CD4-positive, alpha-beta T cell (primary cell): ENCODE data around the gene DNTTIP2. TPM values are rescaled to one million over a fixed set of nuclear protein-coding genes. Genes with fewer than 3 reads are reported as not detected.

ENCODE experiments used
- ATAC-seq: fragments of 200-7000 bp; cut with Tn5 transposase; one replicate; pipeline ENCODE4 v1.10.0; 2022; ENCODE audit warnings: mild to moderate bottlenecking; ENCODE audit not compliant: poor library complexity
- CTCF ChIA-PET: fragments of 350-600 bp; sonication (Branson Sonifier 250); formaldehyde crosslinking; loops from one replicate; lab custom pipeline; 2021; ENCODE audit warnings: antibody characterized with exemption, inconsistent platforms; lab: Charles Lee
- POLR2A ChIA-PET: fragments of 350-600 bp; sonication (Branson Sonifier 250); formaldehyde crosslinking; loops from one replicate; lab custom pipeline; 2021; ENCODE audit warnings: antibody characterized with exemption, inconsistent platforms; lab: Charles Lee
- DNase-seq, 14 experiments: peaks; one replicate each; pipeline ENCODE4 v3.0.0-alpha.2; 2013 to 2020; ENCODE audit warnings: mixed read lengths in 2 of 14
- H3K27ac ChIP-seq, 2 donors: one replicate each; pipeline versions ENCODE4 v1.5.1 to v1.7.0; 2013; ENCODE audit warnings: low read length in 2 of 2, low read depth in 1 of 2, mild to moderate bottlenecking in 1 of 2
- H3K27me3 ChIP-seq, 2 experiments: 1 replicate in 1 of 2; 2 replicates in 1 of 2; pipeline versions ENCODE4 v1.6.1 to v1.7.0; 2013; ENCODE audit warnings: low read length in 2 of 2, control low read depth in 1 of 2, mild to moderate bottlenecking in 1 of 2, moderate library complexity in 1 of 2; ENCODE audit not compliant: insufficient read depth in 2 of 2, control insufficient read depth in 1 of 2
- H3K36me3 ChIP-seq: one replicate; pipeline ENCODE4 v1.6.1; 2013; ENCODE audit warnings: low read length, control low read depth; ENCODE audit not compliant: insufficient read depth
- H3K4me1 ChIP-seq: one replicate; pipeline ENCODE4 v1.6.1; 2013; ENCODE audit warnings: low read length, control low read depth; ENCODE audit not compliant: insufficient read depth
- H3K4me3 ChIP-seq: one replicate; pipeline ENCODE4 v1.5.1; 2013; ENCODE audit warnings: mild to moderate bottlenecking, low read length, moderate library complexity
- H3K9me3 ChIP-seq, 2 experiments: 1 replicate in 1 of 2; 2 replicates in 1 of 2; pipeline versions ENCODE4 v1.6.1 to v1.7.0; 2013; ENCODE audit warnings: low read length in 2 of 2, mild to moderate bottlenecking in 2 of 2, control low read depth in 1 of 2, moderate library complexity in 1 of 2; ENCODE audit not compliant: control insufficient read depth in 1 of 2, insufficient read depth in 1 of 2
- H3K27ac Mint-ChIP-seq: one replicate; pipeline ENCODE4 v1.8.0; 2020; ENCODE audit warnings: mixed read lengths
- H3K27me3 Mint-ChIP-seq: one replicate; pipeline ENCODE4 v1.8.0; 2021; ENCODE audit warnings: mixed read lengths
- H3K36me3 Mint-ChIP-seq: one replicate; pipeline ENCODE4 v1.8.0; 2021; ENCODE audit warnings: low read depth, mixed read lengths
- H3K4me1 Mint-ChIP-seq: one replicate; pipeline ENCODE4 v1.8.0; 2021; ENCODE audit warnings: low read depth, mixed read lengths
- H3K4me3 Mint-ChIP-seq: one replicate; pipeline ENCODE4 v1.8.0; 2020; ENCODE audit warnings: mild to moderate bottlenecking, mixed read lengths
- H3K9me3 Mint-ChIP-seq: one replicate; pipeline ENCODE4 v1.8.0; 2020; ENCODE audit warnings: mixed read lengths
- intact Hi-C, 2 experiments: fragments of 100-400 bp; cut with DNase I in 1 of 2; cut with micrococcal nuclease in 1 of 2; formaldehyde crosslinking; loops; one replicate each; pipeline versions ENCODE4 v1.15.1 to v1.9.0; 2023 to 2025; cut with DNase I, micrococcal nuclease
- total RNA-seq, 174 experiments: library from RNA in 2 of 174; stranded (reverse) in 2 of 174; gene quantifications; one replicate each; pipeline ENCODE4 v1.2.3 and lab custom pipeline; 2021 to 2026
- TF ChIP-seq, protein P1 (sequence below): fragments of 200-600 bp; IDR thresholded peaks from one replicate; pipeline ENCODE4 v1.8.0; 2022; ENCODE audit warnings: antibody characterized with exemption, mild to moderate bottlenecking

Gene DNTTIP2
- total RNA-seq, 2 experiments from 2014 or later = 110 to 120 TPM

DNA sequence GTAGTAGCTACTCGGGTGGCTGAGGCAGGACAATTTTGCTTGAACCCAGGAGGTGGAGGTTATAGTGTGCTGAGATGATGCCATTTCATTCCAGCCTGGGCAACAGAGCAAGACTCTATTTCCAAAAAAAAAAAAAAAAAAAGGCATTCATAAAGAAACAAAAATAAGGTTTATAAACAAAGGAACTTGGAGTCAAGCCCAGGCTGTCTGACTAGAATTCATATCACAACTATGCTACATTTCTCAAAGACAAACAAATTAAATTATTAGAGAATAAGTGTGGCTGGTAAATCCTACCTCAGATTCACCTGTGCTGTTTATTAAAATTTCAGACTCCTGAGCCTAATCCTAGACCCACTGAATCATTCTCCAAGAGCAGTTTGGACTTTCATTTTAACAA is 26.0 kb upstream of the DNTTIP2 start:
- Mint-ChIP-seq H3K4me1 (peaks cover 50% of the 10 kb centered on the region), H3K36me3 (peaks cover 13% of the 10 kb centered on the region), H3K9me3 (no peaks in the 10 kb centered on the region), H3K27ac (peak overlapping the region; percentile 72), H3K4me3 (no peak overlapping the region), H3K27me3 (no peaks in the 10 kb centered on the region)
- peaks cover 13% of the 10 kb centered on the region for H3K36me3 ChIP-seq
- no peak for ATAC-seq
- no peaks in the 10 kb centered on the region for H3K27me3 ChIP-seq
- no peak overlapping the region for H3K4me3 ChIP-seq
- TF ChIP-seq, protein P1, sequence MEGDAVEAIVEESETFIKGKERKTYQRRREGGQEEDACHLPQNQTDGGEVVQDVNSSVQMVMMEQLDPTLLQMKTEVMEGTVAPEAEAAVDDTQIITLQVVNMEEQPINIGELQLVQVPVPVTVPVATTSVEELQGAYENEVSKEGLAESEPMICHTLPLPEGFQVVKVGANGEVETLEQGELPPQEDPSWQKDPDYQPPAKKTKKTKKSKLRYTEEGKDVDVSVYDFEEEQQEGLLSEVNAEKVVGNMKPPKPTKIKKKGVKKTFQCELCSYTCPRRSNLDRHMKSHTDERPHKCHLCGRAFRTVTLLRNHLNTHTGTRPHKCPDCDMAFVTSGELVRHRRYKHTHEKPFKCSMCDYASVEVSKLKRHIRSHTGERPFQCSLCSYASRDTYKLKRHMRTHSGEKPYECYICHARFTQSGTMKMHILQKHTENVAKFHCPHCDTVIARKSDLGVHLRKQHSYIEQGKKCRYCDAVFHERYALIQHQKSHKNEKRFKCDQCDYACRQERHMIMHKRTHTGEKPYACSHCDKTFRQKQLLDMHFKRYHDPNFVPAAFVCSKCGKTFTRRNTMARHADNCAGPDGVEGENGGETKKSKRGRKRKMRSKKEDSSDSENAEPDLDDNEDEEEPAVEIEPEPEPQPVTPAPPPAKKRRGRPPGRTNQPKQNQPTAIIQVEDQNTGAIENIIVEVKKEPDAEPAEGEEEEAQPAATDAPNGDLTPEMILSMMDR = no peak
- peaks cover 20% of the 10 kb centered on the region for H3K4me1 ChIP-seq
- H3K27ac ChIP-seq = peak overlapping the region in 1 of 2 donors; percentile 55
- H3K9me3 ChIP-seq = no peaks in the 10 kb centered on the region
- ChIA-PET POLR2A (interaction anchor here (1.0 to 1.2 kb wide), 2 partner anchors 26 to 59 kb away, joined by 3 to 4 read pairs; no protein-coding TSS in a partner anchor), CTCF (no interaction called here)
- DNase-seq = no peak
- intact Hi-C loops = loop anchor here (5.0 to 10.0 kb wide), 5 partner anchors 468 to 720 kb away; partner anchors contain the start of genes ABCD3 (in 1 of the 2), CCDC18 (in 1 of the 2) and TMED5 (in 1 of the 2)

DNA sequence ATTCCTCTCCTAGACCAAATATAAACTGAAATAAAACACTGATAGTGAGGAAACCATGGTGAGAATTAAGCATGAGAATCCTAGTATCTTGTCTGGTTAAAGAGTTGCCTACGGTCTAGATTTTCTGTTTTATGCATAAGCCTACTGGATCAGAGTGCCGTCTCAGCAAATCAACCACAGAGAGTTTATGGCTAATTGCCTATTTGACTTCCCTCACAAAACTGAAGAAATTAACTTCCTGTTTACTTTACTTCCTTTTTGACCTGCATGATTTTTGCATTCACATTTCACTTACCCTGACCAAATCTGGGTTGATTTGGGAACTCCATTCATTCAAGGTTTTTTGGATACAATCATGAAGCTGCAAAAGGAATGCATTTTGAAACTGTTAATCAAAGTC is 25.2 kb upstream of the DNTTIP2 start:
- no peak for ATAC-seq
- Histone ChIP-seq H3K4me3 (no peak overlapping the region), H3K36me3 (peaks cover 13% of the 10 kb centered on the region), H3K4me1 (peaks cover 14% of the 10 kb centered on the region), H3K27ac (peak overlapping the region in 1 of 2 donors; percentile 55), H3K27me3 (no peaks in the 10 kb centered on the region), H3K9me3 (no peaks in the 10 kb centered on the region)
- Mint-ChIP-seq H3K27me3 (no peaks in the 10 kb centered on the region), H3K9me3 (no peaks in the 10 kb centered on the region), H3K4me3 (peak overlapping the region; percentile 40), H3K27ac (peak overlapping the region; percentile 72), H3K4me1 (peaks cover 45% of the 10 kb centered on the region), H3K36me3 (peaks cover 20% of the 10 kb centered on the region)
- POLR2A ChIA-PET = interaction anchor here (1.0 to 1.2 kb wide), 2 partner anchors 25 to 58 kb away, joined by 3 to 4 read pairs; no protein-coding TSS in a partner anchor
- CTCF ChIA-PET = no interaction called here
- TF ChIP-seq, protein P1 = no peak
- intact Hi-C loops = loop anchor here (10.0 kb wide), 2 partner anchors 469 to 719 kb away; partner anchors contain the start of genes CCDC18 (in 1 of the 2) and TMED5 (in 1 of the 2)
- DNase-seq = peak in 3 of 14 experiments; percentile 32 to 59 (median 37)

DNA sequence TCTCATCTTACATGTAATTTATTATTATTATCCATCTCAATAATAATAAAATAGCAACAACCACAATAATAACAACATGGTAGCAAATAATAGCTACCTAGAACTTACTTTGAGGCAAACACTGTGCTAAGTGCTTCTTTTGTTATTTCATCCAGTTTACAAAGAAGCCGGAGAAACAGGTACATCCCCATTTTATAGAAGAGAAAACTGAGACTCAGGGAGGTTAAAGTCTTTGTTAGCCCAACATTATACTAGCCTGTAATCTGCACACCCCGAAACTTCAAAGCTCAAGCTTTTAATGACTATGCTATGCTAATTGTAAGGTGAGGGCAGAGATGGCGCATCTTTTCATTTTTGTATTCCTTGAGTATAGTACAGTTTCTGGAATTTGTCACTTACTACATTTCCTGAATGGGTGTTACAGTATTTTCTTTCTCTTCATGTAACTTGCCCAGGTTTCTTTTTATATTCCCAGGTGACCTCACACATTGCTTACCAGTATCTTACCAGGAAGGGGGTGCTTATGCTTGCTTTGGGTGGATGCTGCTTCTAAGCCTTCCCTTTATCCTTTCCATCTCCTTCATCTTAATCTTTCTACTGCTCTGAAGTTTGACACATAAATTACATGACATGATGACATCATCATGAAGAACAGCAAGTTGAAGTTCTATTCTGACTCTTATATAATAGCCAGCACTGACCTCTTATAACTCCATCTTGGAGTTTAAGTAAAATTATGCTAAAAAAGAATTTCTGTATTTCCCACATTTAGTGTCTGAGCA is 21.9 kb upstream of the DNTTIP2 start:
- H3K27ac ChIP-seq = no peak overlapping the region
- Mint-ChIP-seq H3K4me3 (no peak overlapping the region), H3K27ac (no peak overlapping the region), H3K36me3 (peaks cover 31% of the 10 kb centered on the region), H3K27me3 (no peaks in the 10 kb centered on the region), H3K4me1 (peaks cover 21% of the 10 kb centered on the region), H3K9me3 (no peaks in the 10 kb centered on the region)
- ATAC-seq (no peak), DNase-seq (no peak)
- H3K9me3 ChIP-seq = no peaks in the 10 kb centered on the region
- H3K36me3 ChIP-seq = peaks cover 30% of the 10 kb centered on the region
- no peak overlapping the region for H3K4me3 ChIP-seq
- peaks cover 6% of the 10 kb centered on the region for H3K4me1 ChIP-seq
- ChIA-PET CTCF (no interaction called here), POLR2A (no interaction called here)
- TF ChIP-seq, protein P1 = no peak
- intact Hi-C loops = loop anchor here (10.0 kb wide), 2 partner anchors 466 to 716 kb away; partner anchors contain the start of genes CCDC18 (in 1 of the 2) and TMED5 (in 1 of the 2)
- H3K27me3 ChIP-seq = no peaks in the 10 kb centered on the region
